SK-N-SH (cell line): Measurements from ENCODE around the gene PLAC9. TPM values are rescaled to one million over a fixed set of nuclear protein-coding genes. Genes with fewer than 3 reads are reported as not detected.
"Not testable (repeated sequence)": the region's sequence is repeated elsewhere in the genome, so short reads cannot be mapped to it uniquely, and the experiment has no call there.

Experiments used
- CTCF ChIA-PET: fragments of 300-600, 350-600 bp; formaldehyde crosslinking; extraction: SDS; loops from one replicate; lab custom pipeline; 2021; lab: Yijun Ruan, JAX
- POLR2A ChIA-PET: fragments of 350-600 bp; sonication (Branson Sonifier 250); formaldehyde crosslinking; extraction: SDS; loops from one replicate; lab custom pipeline; 2020; ENCODE audit warnings: antibody characterized with exemption, inconsistent platforms; lab: Yijun Ruan, JAX
- DNase-seq: peaks from one replicate; pipeline ENCODE4 v3.0.0; 2012
- H2AFZ ChIP-seq: fragments of 200-600 bp; sonication (generic); 2 replicates; pipeline ENCODE4 v1.8.1; 2016; ENCODE audit warnings: antibody characterized with exemption, mild to moderate bottlenecking, low read depth
- H3F3A ChIP-seq: fragments of 200-600 bp; sonication (generic); replicated peaks from 2 replicates; pipeline ENCODE3; 2016; ENCODE audit warnings: antibody characterized with exemption, mild to moderate bottlenecking; ENCODE audit not compliant: insufficient read depth
- H3K27ac ChIP-seq, 2 experiments: fragments of 200-500 bp in 1 of 2; fragments of 200-600 bp in 1 of 2; sonication (Bioruptor generic) in 1 of 2; sonication (generic), shearing (Covaris generic) in 1 of 2; 2 replicates each; pipeline versions ENCODE4 v1.5.1 to v1.6.1; 2014 to 2016; ENCODE audit warnings: low read depth in 2 of 2, inconsistent platforms in 1 of 2, low read length in 1 of 2, mild to moderate bottlenecking in 1 of 2, mixed read lengths in 1 of 2
- H3K27me3 ChIP-seq: fragments of 200-600 bp; sonication (generic), shearing (Covaris generic); 2 replicates; pipeline ENCODE4 v1.6.1; 2016; ENCODE audit warnings: mixed run types; ENCODE audit not compliant: insufficient read depth
- H3K36me3 ChIP-seq, 2 experiments: fragments of 200-500 bp in 1 of 2; fragments of 200-600 bp in 1 of 2; sonication (Bioruptor generic) in 1 of 2; sonication (generic) in 1 of 2; replicated peaks in 1 of 2; 2 replicates each; pipeline versions ENCODE3 to v1.5.1; 2014 to 2016; ENCODE audit warnings: low read length in 1 of 2, mild to moderate bottlenecking in 1 of 2; ENCODE audit not compliant: insufficient read depth in 2 of 2, control insufficient read depth in 1 of 2
- H3K4me1 ChIP-seq, 2 experiments: fragments of 200-500 bp in 1 of 2; fragments of 200-600 bp in 1 of 2; sonication (Bioruptor generic) in 1 of 2; sonication (generic), shearing (Covaris generic) in 1 of 2; 2 replicates each; pipeline versions ENCODE4 v1.5.1 to v1.6.1; 2014 to 2016; ENCODE audit warnings: low read depth in 1 of 2, low read length in 1 of 2, mixed run types in 1 of 2; ENCODE audit not compliant: insufficient read depth in 2 of 2, control insufficient read depth in 1 of 2
- H3K4me2 ChIP-seq: fragments of 200-600 bp; sonication (generic), shearing (Covaris generic); 2 replicates; pipeline ENCODE4 v1.6.1; 2017; ENCODE audit warnings: mixed run types
- H3K4me3 ChIP-seq, 2 experiments: fragments of 200-500 bp in 1 of 2; fragments of 200-600 bp in 1 of 2; sonication (Bioruptor generic) in 1 of 2; sonication (generic), shearing (Covaris generic) in 1 of 2; 2 replicates each; pipeline versions ENCODE4 v1.5.1 to v1.8.1; 2014 to 2016; ENCODE audit warnings: low read depth in 2 of 2, inconsistent platforms in 1 of 2, low read length in 1 of 2, mild to moderate bottlenecking in 1 of 2, mixed read lengths in 1 of 2, moderate library complexity in 1 of 2
- H3K79me2 ChIP-seq: fragments of 200-600 bp; sonication (generic); 2 replicates; pipeline ENCODE4 v1.8.1; 2017; ENCODE audit warnings: mild to moderate bottlenecking; ENCODE audit not compliant: insufficient read depth
- H3K9ac ChIP-seq: fragments of 200-600 bp; sonication (generic); 2 replicates; pipeline ENCODE4 v1.6.1; 2017; ENCODE audit warnings: mixed run types
- H3K9me2 ChIP-seq: fragments of 200-600 bp; sonication (generic); 2 replicates; pipeline ENCODE4 v1.6.1; 2017; ENCODE audit warnings: mixed run types
- H3K9me3 ChIP-seq: fragments of 200-600 bp; sonication (generic); 2 replicates; pipeline ENCODE4 v1.6.1; 2017; ENCODE audit warnings: mixed run types, mild to moderate bottlenecking, moderate library complexity
- H4K20me1 ChIP-seq: fragments of 200-600 bp; sonication (generic); 2 replicates; pipeline ENCODE4 v1.6.1; 2017; ENCODE audit warnings: mild to moderate bottlenecking, mixed run types; ENCODE audit not compliant: insufficient read depth
- CHD2 ChIP-seq: fragments of 150-350 bp; IDR thresholded peaks from 2 replicates; pipeline ENCODE4 v1.6.1; 2018; ENCODE audit warnings: low read length; ENCODE audit not compliant: partially characterized antibody
- ELF1 ChIP-seq: IDR thresholded peaks from 2 replicates; pipeline ENCODE4 v1.4.0; 2012
- EP300 ChIP-seq, 2 experiments: IDR thresholded peaks; 2 replicates each; pipeline versions ENCODE4 v1.4.0 to v1.6.1; 2012; ENCODE audit warnings: borderline replicate concordance in 1 of 2, low read depth in 1 of 2, low read length in 1 of 2
- EZH2phosphoT487 ChIP-seq: fragments of 200-600 bp; sonication (generic); IDR thresholded peaks from 2 replicates; pipeline ENCODE4 v1.6.1; 2017; ENCODE audit warnings: low read depth, mixed run types, mild to moderate bottlenecking, antibody characterized with exemption, moderate library complexity, borderline replicate concordance
- FOXM1 ChIP-seq: IDR thresholded peaks from 2 replicates; pipeline ENCODE4 v1.4.0; 2012; ENCODE audit warnings: low read depth, mild to moderate bottlenecking
- GABPA ChIP-seq: IDR thresholded peaks from 2 replicates; pipeline ENCODE4 v1.4.0; 2012; ENCODE audit warnings: low read depth, mild to moderate bottlenecking
- GATA2 ChIP-seq: sonication (generic); formaldehyde crosslinking; IDR thresholded peaks from 2 replicates; pipeline ENCODE4 v1.5.0; 2020; ENCODE audit warnings: mild to moderate bottlenecking, missing genetic modification reagents
- JUND ChIP-seq: IDR thresholded peaks from 2 replicates; pipeline ENCODE4 v1.4.0; 2012
- MXI1 ChIP-seq: IDR thresholded peaks from 2 replicates; pipeline ENCODE4 v1.6.1; 2012; ENCODE audit warnings: mild to moderate bottlenecking, low read depth, low read length, improper control_type of control experiment
- NFIC ChIP-seq: IDR thresholded peaks from 2 replicates; pipeline ENCODE4 v1.4.0; 2012; ENCODE audit warnings: borderline replicate concordance
- NRF1 ChIP-seq: IDR thresholded peaks from 2 replicates; pipeline ENCODE4 v1.6.1; 2012; ENCODE audit warnings: low read depth, mild to moderate bottlenecking, low read length
- PBX3 ChIP-seq: IDR thresholded peaks from 2 replicates; pipeline ENCODE4; 2012
- POLR2AphosphoS5 ChIP-seq: IDR thresholded peaks from 2 replicates; pipeline ENCODE4 v1.6.1; 2012; ENCODE audit warnings: low read depth, low read length
- RFX5 ChIP-seq: IDR thresholded peaks from 2 replicates; pipeline ENCODE4 v1.6.1; 2012; ENCODE audit warnings: mild to moderate bottlenecking, improper control_type of control experiment, low read length
- SIN3A ChIP-seq: IDR thresholded peaks from 2 replicates; pipeline ENCODE4 v1.6.1; 2012; ENCODE audit warnings: low read depth, mild to moderate bottlenecking, low read length, moderate library complexity, borderline replicate concordance
- SMC3 ChIP-seq: IDR thresholded peaks from 2 replicates; pipeline ENCODE4 v1.6.1; 2012; ENCODE audit warnings: low read depth, low read length, improper control_type of control experiment
- TAF1 ChIP-seq: IDR thresholded peaks from 2 replicates; pipeline ENCODE4 v1.6.1; 2012; ENCODE audit warnings: low read depth, mild to moderate bottlenecking, low read length, moderate library complexity, borderline replicate concordance
- YY1 ChIP-seq: IDR thresholded peaks from 2 replicates; pipeline ENCODE4 v1.4.0; 2012; ENCODE audit warnings: low read depth, mild to moderate bottlenecking
- WGBS: methylation state at CpG from one replicate; pipeline ENCODE4 v1.1.6; 2017; ENCODE audit warnings: low lambda C conversion rate; 5-methylcytosine and 5-hydroxymethylcytosine counted together
- polyA plus RNA-seq, 3 experiments: library from polyadenylated mRNA; depleted of rRNA; stranded (reverse); fragments of >200 nt; gene quantifications; 2 replicates each; pipeline ENCODE4 v1.2.3, GENCODE V29; 2012
- TF ChIP-seq, protein P1 (sequence below): IDR thresholded peaks from 2 replicates; pipeline ENCODE4 v1.4.0; 2012; ENCODE audit warnings: low read depth
- TF ChIP-seq, protein P2 (sequence below): fragments of 150-350 bp; IDR thresholded peaks from 2 replicates; pipeline ENCODE4 v1.6.1; 2016; ENCODE audit warnings: mild to moderate bottlenecking, low read depth, low read length

Gene PLAC9
- polyA plus RNA-seq, 1 of the 3 experiments (the other 2 are of a cell fraction), result 0.21 TPM

DNA sequence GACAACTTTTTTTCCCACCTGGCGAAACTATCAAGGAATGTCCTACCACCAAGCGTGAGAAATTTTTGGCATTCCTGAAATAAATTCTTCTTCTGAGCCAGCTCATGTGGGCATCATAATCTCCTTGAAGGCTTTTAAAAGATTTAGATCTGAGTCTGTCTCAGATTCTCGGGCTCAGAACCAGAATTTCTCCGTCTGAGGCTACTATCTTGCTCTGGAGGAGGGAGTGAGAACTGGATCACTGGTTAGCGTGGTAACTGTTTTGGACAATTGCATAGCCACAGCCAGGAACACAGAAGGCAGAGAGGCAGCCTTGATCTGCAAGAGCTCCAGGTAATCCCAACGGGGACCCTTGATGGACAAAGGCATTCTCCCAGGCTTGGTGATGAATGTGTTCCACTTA lies 1.0 kb upstream of the PLAC9 start (continued):
- no peak for TF ChIP-seq CHD2
- no peak for TF ChIP-seq GABPA
- no peak for TF ChIP-seq YY1

GRCh38 chr10:80133206-80133605 lies 676 bp downstream of the PLAC9 start:
- Histone ChIP-seq H3K79me2 (no peaks in the 10 kb centered on the region), H3K4me2 (peak overlapping the region; percentile 85), H3K4me3 (no peak overlapping the region), H3K4me1 (no peaks in the 10 kb centered on the region; a peak in 1 of 4 replicates), H3K9me3 (no peaks in the 10 kb centered on the region), H2AFZ (0 out of 2 replicates have a peak overlapping the region, but pooled peaks have one; percentile 63), H3K27ac (no peak overlapping the region), H3K9ac (no peak overlapping the region), H3K9me2 (no peaks in the 10 kb centered on the region), H4K20me1 (no peaks in the 10 kb centered on the region), H3K36me3 (no peaks in the 10 kb centered on the region), H3K27me3 (peaks cover 23% of the 10 kb centered on the region; the same call in 1 of the 2 replicates)
- DNase-seq, result no peak
- 77% methylated on average over 5 of the region's 6 CpGs for WGBS
- POLR2A ChIA-PET, result interaction anchor here (1.0 kb wide), 1 partner anchor 72 kb away, joined by 4 read pairs; the partner anchor contains the start of gene ANXA11
- TF ChIP-seq TAF1, result no peak
- no peak for TF ChIP-seq EP300 (IDR thresholded peaks at IDR 0.05; ENCODE audit: borderline replicate concordance in 1 of 2, low read depth in 1 of 2, low read length in 1 of 2)
- no peak for TF ChIP-seq MXI1
- TF ChIP-seq POLR2AphosphoS5, result no peak
- TF ChIP-seq NRF1, result no peak
- TF ChIP-seq, protein P1, sequence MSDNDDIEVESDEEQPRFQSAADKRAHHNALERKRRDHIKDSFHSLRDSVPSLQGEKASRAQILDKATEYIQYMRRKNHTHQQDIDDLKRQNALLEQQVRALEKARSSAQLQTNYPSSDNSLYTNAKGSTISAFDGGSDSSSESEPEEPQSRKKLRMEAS, result no peak
- no peak for TF ChIP-seq CHD2
- no peak for TF ChIP-seq EZH2phosphoT487
- no peak for TF ChIP-seq PBX3
- TF ChIP-seq, protein P2, sequence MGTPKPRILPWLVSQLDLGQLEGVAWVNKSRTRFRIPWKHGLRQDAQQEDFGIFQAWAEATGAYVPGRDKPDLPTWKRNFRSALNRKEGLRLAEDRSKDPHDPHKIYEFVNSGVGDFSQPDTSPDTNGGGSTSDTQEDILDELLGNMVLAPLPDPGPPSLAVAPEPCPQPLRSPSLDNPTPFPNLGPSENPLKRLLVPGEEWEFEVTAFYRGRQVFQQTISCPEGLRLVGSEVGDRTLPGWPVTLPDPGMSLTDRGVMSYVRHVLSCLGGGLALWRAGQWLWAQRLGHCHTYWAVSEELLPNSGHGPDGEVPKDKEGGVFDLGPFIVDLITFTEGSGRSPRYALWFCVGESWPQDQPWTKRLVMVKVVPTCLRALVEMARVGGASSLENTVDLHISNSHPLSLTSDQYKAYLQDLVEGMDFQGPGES, result no peak
- TF ChIP-seq FOXM1, result no peak
- TF ChIP-seq RFX5, result no peak
- no peak for TF ChIP-seq JUND
- TF ChIP-seq GATA2, result no peak
- TF ChIP-seq NFIC, result no peak
- no peak for TF ChIP-seq SMC3
- TF ChIP-seq SIN3A, result no peak
- no peak for TF ChIP-seq YY1
- TF ChIP-seq ELF1, result no peak
- TF ChIP-seq, all 33 proteins: peak for 0
- H3F3A ChIP-seq, result peaks cover 2% of the 10 kb centered on the region
- CTCF ChIA-PET, result interaction anchor here (2.9 kb wide), 1 partner anchor 10 kb away, joined by 16 read pairs; no protein-coding TSS in a partner anchor

DNA sequence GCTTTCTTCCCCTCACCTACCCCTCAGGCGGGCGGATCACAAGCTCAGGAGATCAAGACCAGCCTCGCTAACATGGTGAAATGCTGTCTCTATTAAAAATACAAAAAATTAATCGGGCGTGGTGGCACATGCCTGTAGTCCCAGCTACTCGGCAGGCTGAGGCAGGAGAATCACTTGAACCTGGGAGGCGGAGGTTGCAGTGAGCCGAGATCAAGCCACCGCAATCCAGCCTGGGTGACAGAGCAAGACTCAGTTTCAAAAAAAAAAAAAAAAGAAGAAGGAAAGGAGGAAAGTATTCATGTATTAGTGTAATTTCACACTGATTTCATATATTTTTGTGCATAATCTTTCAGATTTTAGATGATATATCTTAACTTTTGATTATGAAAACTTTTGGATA lies 1.2 kb downstream of the PLAC9 start:
- not testable (repeated sequence) for H3K27ac ChIP-seq, H3K9ac ChIP-seq, H3K4me3 ChIP-seq, H3F3A ChIP-seq, H3K9me2 ChIP-seq, H4K20me1 ChIP-seq, H3K79me2 ChIP-seq, DNase-seq, H3K4me1 ChIP-seq, H2AFZ ChIP-seq, H3K36me3 ChIP-seq, H3K4me2 ChIP-seq, H3K9me3 ChIP-seq
- ChIA-PET CTCF (interaction anchor here (2.9 kb wide), 1 partner anchor 10 kb away, joined by 16 read pairs; no protein-coding TSS in a partner anchor), POLR2A (interaction anchor here (1.0 kb wide), 1 partner anchor 72 kb away, joined by 4 read pairs; the partner anchor contains the start of gene ANXA11)
- WGBS, result 91% methylated on average over 9 of the region's 9 CpGs
- peaks cover 23% of the 10 kb centered on the region; the same call in 1 of the 2 replicates for H3K27me3 ChIP-seq
